ENCODE measurements around the gene GH2. TPM values are rescaled to one million over a fixed set of nuclear protein-coding genes. Genes with fewer than 3 reads are reported as not detected.

GH2 gene
- total and polyA plus RNA-seq, 2 donors from 2014 or later = not detected

DNA sequence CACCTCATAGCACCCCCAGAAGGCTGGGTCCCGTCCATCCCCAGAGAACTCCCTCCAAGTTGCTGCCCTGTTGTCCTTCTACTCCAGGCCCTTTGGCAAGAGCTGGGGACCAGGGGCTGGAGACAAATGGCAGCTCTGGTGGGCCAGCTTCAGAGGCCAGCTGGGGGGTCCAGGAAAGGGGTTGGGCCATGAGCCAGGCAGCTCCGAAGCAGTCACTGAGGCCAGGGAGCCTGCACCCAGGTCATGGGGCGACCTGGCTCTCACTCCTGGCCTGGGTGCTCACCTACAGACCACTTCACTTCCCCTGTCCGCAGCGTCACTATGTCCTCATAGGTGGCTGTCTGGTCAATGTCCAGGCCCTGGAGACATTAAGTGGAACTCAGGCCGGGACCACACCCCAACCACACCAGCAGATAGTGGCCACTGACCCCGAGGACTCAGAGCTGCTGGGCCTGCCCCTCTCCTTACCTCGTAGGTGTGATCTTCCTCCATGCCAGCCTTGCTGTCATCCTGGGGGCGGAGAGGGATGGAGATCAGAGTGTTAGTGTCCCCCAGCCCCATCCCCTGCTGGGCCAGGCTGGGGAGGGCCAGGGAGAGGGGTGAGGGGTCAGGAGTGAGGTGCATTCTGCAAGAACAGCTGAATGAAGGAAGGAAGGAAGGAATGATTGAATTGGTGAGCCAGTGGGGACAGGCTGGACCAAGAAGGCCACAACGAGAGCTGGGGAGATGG lies 47.4 kb upstream of the GH2 start:
- FAIRE-seq (no peak), DNase-seq (peak in 1 of 5 donors; percentile 56)
- Histone ChIP-seq H3K27me3 (ENCODE audit: control insufficient read depth, insufficient read depth, low read length) (no peaks in the 10 kb centered on the region), H3K9ac (ENCODE audit: low read length in 3 of 3) (no peak overlapping the region), H3K27ac (ENCODE audit: low read depth in 2 of 2, low read length in 2 of 2) (no peak overlapping the region), H3K4me1 (ENCODE audit: control insufficient read depth in 2 of 3, insufficient read depth in 2 of 3, low read depth in 1 of 3, low read length in 3 of 3) (peaks cover 0 to 6% (median 0%) of the 10 kb centered on the region in 3 donors), H3K9me3 (ENCODE audit: control insufficient read depth in 2 of 3, insufficient read depth in 1 of 3, low read length in 3 of 3) (no peaks in the 10 kb centered on the region), H3K36me3 (ENCODE audit: control insufficient read depth in 2 of 3, insufficient read depth in 3 of 3, low read length in 3 of 3) (no peaks in the 10 kb centered on the region), H3K4me3 (ENCODE audit: low read length in 3 of 3) (no peak overlapping the region)
- intact Hi-C loops (cut with DNase I) = no loop called here
- TF ChIP-seq, protein P1, sequence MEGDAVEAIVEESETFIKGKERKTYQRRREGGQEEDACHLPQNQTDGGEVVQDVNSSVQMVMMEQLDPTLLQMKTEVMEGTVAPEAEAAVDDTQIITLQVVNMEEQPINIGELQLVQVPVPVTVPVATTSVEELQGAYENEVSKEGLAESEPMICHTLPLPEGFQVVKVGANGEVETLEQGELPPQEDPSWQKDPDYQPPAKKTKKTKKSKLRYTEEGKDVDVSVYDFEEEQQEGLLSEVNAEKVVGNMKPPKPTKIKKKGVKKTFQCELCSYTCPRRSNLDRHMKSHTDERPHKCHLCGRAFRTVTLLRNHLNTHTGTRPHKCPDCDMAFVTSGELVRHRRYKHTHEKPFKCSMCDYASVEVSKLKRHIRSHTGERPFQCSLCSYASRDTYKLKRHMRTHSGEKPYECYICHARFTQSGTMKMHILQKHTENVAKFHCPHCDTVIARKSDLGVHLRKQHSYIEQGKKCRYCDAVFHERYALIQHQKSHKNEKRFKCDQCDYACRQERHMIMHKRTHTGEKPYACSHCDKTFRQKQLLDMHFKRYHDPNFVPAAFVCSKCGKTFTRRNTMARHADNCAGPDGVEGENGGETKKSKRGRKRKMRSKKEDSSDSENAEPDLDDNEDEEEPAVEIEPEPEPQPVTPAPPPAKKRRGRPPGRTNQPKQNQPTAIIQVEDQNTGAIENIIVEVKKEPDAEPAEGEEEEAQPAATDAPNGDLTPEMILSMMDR (IDR thresholded peaks at IDR 0.05; ENCODE audit: borderline replicate concordance, extremely low read depth, insufficient read depth) = no peak

DNA sequence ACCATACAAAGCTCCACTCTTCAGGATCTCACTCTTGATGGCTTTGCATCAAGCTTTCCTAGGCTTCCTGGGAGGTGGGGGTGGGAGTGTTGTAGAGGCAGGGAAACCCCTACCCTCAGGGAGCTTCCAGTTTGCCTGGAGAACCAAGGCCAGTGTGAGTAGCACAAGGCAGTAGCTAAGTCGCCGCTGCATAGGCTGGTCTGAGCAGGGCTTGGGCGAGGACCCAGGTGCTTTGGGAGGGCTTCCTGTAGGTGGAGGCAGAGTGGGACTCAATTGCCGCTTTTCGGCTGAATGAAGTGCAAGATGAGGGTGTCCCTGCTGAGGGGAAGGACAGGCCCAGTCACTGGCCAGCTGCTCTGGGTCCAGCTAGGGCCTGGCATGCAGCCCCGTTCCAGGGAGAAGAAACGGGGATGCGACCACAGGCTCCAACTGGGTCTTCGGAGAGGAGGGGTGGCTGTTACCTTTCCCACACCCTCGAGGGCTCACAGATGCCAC lies 46.5 kb upstream of the GH2 start:
- TF ChIP-seq, protein P1 (IDR thresholded peaks at IDR 0.05; ENCODE audit: borderline replicate concordance, extremely low read depth, insufficient read depth) = no peak
- Histone ChIP-seq H3K4me3 (ENCODE audit: low read length in 3 of 3) (no peak overlapping the region), H3K4me1 (ENCODE audit: control insufficient read depth in 2 of 3, insufficient read depth in 2 of 3, low read depth in 1 of 3, low read length in 3 of 3) (peaks cover 0 to 6% (median 0%) of the 10 kb centered on the region in 3 donors), H3K9ac (ENCODE audit: low read length in 3 of 3) (no peak overlapping the region), H3K27ac (ENCODE audit: low read depth in 2 of 2, low read length in 2 of 2) (no peak overlapping the region), H3K36me3 (ENCODE audit: control insufficient read depth in 2 of 3, insufficient read depth in 3 of 3, low read length in 3 of 3) (no peaks in the 10 kb centered on the region), H3K9me3 (ENCODE audit: control insufficient read depth in 2 of 3, insufficient read depth in 1 of 3, low read length in 3 of 3) (no peaks in the 10 kb centered on the region), H3K27me3 (ENCODE audit: control insufficient read depth, insufficient read depth, low read length) (no peaks in the 10 kb centered on the region)
- FAIRE-seq (no peak), DNase-seq (peak in 2 of 5 donors; percentile 19 to 38)
- intact Hi-C loops (cut with DNase I) = no loop called here

DNA sequence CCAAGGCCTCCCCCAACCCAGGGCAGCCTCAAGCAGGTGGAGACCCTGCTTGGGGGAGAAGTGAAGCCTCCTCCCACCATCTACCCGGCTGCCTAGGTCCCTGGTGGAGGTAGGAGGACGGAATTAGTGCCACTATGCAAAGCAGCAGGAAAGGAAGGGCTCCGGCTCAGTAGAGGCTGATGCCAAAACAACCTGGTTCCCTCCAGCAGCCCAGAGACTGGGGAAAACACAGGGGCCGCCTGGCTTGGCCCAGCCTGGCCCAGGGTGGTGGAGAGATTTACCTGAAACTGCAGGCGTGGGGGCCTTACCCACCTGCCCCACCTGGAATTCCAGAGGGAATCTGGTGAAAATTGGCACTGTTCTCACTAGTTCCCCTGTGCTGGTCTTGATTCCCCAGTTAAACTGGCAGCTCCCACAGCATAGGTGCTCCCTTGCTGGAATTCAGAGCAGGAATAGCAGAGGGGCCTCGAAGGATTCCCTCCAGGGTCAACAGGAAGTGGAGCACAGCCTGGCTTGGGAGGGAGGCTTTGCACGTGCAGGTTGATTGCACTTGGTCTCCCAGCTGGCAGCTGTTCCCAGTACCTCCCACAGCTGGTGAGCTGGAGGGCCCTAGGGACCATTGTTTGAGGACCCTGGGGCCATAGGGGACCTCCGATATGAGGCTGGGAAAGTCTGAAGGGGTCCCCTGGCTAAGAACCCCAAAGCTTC lies 45.9 kb upstream of the GH2 start:
- no peak overlapping the region for H3K4me3 ChIP-seq (ENCODE audit: low read length in 3 of 3)
- no peak overlapping the region for H3K9ac ChIP-seq (ENCODE audit: low read length in 3 of 3)
- FAIRE-seq (no peak), DNase-seq (peak in 3 of 5 donors; percentile 21 to 51 (median 37))
- intact Hi-C loops (cut with DNase I) = no loop called here
- no peaks in the 10 kb centered on the region for H3K27me3 ChIP-seq (ENCODE audit: control insufficient read depth, insufficient read depth, low read length)
- H3K27ac ChIP-seq (ENCODE audit: low read depth in 2 of 2, low read length in 2 of 2) = no peak overlapping the region
- TF ChIP-seq, protein P1 (IDR thresholded peaks at IDR 0.05; ENCODE audit: borderline replicate concordance, extremely low read depth, insufficient read depth) = no peak
- H3K9me3 ChIP-seq (ENCODE audit: control insufficient read depth in 2 of 3, insufficient read depth in 1 of 3, low read length in 3 of 3) = no peaks in the 10 kb centered on the region
- no peaks in the 10 kb centered on the region for H3K36me3 ChIP-seq (ENCODE audit: control insufficient read depth in 2 of 3, insufficient read depth in 3 of 3, low read length in 3 of 3)
- peaks cover 0 to 6% (median 0%) of the 10 kb centered on the region in 3 donors for H3K4me1 ChIP-seq (ENCODE audit: control insufficient read depth in 2 of 3, insufficient read depth in 2 of 3, low read depth in 1 of 3, low read length in 3 of 3)
